Activated B cell treated with CpG ODN at 0.5 μM for 24 hours (primary cell): ENCODE measurements around the gene ISL1. TPM values are rescaled to one million over a fixed set of nuclear protein-coding genes. Genes with fewer than 3 reads are reported as not detected.

Experiments
- ATAC-seq: fragments of 200-7000 bp; cut with Tn5 transposase; one replicate; pipeline ENCODE4 v1.10.0; 2021; ENCODE audit warnings: low read depth, mild to moderate bottlenecking, moderate library complexity
- CTCF ChIA-PET: fragments of 350-600 bp; sonication (Branson Sonifier 250); formaldehyde crosslinking; loops from one replicate; lab custom pipeline; 2021; ENCODE audit warnings: antibody characterized with exemption; lab: Charles Lee
- POLR2A ChIA-PET: fragments of 350-600 bp; sonication (Branson Sonifier 250); formaldehyde crosslinking; loops from one replicate; lab custom pipeline; 2021; ENCODE audit warnings: antibody characterized with exemption; lab: Charles Lee
- DNase-seq: peaks from one replicate; pipeline ENCODE4 v3.0.0; 2022
- H3K27ac Mint-ChIP-seq: one replicate; pipeline ENCODE4 v1.8.0; 2020; ENCODE audit warnings: mixed read lengths
- H3K27me3 Mint-ChIP-seq: one replicate; pipeline ENCODE4 v1.8.0; 2021; ENCODE audit warnings: mixed read lengths
- H3K36me3 Mint-ChIP-seq: one replicate; pipeline ENCODE4 v1.8.0; 2021; ENCODE audit warnings: low read depth, mixed read lengths
- H3K4me1 Mint-ChIP-seq: one replicate; pipeline ENCODE4 v1.8.0; 2021; ENCODE audit warnings: mixed read lengths
- H3K4me3 Mint-ChIP-seq: one replicate; pipeline ENCODE4 v1.8.0; 2020; ENCODE audit warnings: mild to moderate bottlenecking, mixed read lengths
- H3K9me3 Mint-ChIP-seq: one replicate; pipeline ENCODE4 v1.8.0; 2020; ENCODE audit warnings: mixed read lengths
- intact Hi-C: fragments of 100-400 bp; cut with micrococcal nuclease; formaldehyde crosslinking; loops from one replicate; pipeline ENCODE4 v1.15.1; 2024
- total RNA-seq: library from RNA; stranded (reverse); gene quantifications from 2 replicates; pipeline ENCODE4 v1.2.3, GENCODE V29; 2022
- TF ChIP-seq, protein P1 (sequence below): fragments of 200-600 bp; IDR thresholded peaks from one replicate; pipeline ENCODE4 v1.8.0; 2022; ENCODE audit warnings: antibody characterized with exemption, mild to moderate bottlenecking

Gene ISL1
- not detected in 2 replicates for total RNA-seq

DNA sequence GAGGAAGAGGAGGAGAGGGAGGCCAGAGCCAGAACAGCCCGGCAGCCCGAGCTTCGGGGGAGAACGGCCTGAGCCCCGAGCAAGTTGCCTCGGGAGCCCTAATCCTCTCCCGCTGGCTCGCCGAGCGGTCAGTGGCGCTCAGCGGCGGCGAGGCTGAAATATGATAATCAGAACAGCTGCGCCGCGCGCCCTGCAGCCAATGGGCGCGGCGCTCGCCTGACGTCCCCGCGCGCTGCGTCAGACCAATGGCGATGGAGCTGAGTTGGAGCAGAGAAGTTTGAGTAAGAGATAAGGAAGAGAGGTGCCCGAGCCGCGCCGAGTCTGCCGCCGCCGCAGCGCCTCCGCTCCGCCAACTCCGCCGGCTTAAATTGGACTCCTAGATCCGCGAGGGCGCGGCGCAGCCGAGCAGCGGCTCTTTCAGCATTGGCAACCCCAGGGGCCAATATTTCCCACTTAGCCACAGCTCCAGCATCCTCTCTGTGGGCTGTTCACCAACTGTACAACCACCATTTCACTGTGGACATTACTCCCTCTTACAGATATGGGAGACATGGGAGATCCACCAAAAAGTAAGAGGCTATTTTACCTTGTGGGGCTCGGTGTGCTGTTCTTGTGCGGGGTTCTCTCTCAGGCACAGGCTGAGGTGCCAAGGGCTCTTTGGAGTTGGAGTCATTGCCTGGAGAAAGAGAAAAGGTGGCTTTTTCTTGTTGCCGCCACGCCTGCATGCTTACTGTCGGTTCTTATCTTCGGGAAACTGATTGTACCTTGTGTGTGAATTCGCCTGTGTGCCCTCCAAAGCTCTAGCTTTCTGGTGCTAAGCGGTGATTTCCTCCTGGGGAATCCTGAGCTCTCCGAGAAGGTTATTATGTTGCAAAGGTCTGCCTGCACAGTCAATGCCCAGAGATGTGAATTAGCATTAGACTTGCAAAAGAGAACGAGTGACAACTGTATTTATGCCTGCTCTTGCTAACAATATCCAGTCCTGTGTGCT lies at the start of gene ISL1:
ISL1 (plus strand) TSS at position 318 of the 991 bp plus-strand sequence; CDS start at position 542, 224 bp downstream.
- Mint-ChIP-seq H3K27me3 (peaks cover 82% of the 10 kb centered on the region), H3K36me3 (no peaks in the 10 kb centered on the region), H3K27ac (no peak within 1 kb of the TSS), H3K4me3 (no peak within 1 kb of the TSS), H3K9me3 (no peaks in the 10 kb centered on the region), H3K4me1 (no peaks in the 10 kb centered on the region)
- ATAC-seq, result no peak
- TF ChIP-seq, protein P1, sequence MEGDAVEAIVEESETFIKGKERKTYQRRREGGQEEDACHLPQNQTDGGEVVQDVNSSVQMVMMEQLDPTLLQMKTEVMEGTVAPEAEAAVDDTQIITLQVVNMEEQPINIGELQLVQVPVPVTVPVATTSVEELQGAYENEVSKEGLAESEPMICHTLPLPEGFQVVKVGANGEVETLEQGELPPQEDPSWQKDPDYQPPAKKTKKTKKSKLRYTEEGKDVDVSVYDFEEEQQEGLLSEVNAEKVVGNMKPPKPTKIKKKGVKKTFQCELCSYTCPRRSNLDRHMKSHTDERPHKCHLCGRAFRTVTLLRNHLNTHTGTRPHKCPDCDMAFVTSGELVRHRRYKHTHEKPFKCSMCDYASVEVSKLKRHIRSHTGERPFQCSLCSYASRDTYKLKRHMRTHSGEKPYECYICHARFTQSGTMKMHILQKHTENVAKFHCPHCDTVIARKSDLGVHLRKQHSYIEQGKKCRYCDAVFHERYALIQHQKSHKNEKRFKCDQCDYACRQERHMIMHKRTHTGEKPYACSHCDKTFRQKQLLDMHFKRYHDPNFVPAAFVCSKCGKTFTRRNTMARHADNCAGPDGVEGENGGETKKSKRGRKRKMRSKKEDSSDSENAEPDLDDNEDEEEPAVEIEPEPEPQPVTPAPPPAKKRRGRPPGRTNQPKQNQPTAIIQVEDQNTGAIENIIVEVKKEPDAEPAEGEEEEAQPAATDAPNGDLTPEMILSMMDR, result no peak
- POLR2A ChIA-PET, result no interaction called here
- CTCF ChIA-PET, result no interaction called here
- no peak for DNase-seq
- intact Hi-C loops, result loop anchor here (5.0 to 10.0 kb wide), 2 partner anchors 419 to 1274 kb away; no protein-coding TSS in a partner anchor

DNA sequence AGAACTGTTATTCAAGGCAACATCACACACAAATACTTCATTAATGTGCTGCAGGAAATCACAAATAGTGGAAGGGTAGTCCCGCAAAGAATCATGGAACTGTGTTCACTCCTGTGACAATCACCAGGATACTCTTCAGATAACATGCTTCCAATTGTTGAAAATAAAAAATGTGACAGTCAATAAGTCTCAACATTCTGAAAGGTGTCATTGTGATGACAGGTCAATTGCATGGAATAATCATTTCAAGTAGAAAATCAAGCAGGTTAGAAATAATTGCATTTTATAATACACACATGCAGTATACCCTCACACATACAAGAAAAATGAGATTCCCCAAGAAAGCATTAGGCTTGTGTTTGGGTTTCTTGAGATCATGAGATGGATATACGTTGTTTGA lies 46.4 kb upstream of the ISL1 start:
- H3K9me3 Mint-ChIP-seq, result no peaks in the 10 kb centered on the region
- no peaks in the 10 kb centered on the region for H3K27me3 Mint-ChIP-seq
- H3K27ac Mint-ChIP-seq, result no peak overlapping the region
- ATAC-seq (no peak), DNase-seq (no peak)
- H3K36me3 Mint-ChIP-seq, result no peaks in the 10 kb centered on the region
- no peak overlapping the region for H3K4me3 Mint-ChIP-seq
- H3K4me1 Mint-ChIP-seq, result no peaks in the 10 kb centered on the region
- TF ChIP-seq, protein P1, result no peak
- CTCF ChIA-PET, result no interaction called here
- POLR2A ChIA-PET, result no interaction called here
- intact Hi-C loops, result no loop called here

DNA sequence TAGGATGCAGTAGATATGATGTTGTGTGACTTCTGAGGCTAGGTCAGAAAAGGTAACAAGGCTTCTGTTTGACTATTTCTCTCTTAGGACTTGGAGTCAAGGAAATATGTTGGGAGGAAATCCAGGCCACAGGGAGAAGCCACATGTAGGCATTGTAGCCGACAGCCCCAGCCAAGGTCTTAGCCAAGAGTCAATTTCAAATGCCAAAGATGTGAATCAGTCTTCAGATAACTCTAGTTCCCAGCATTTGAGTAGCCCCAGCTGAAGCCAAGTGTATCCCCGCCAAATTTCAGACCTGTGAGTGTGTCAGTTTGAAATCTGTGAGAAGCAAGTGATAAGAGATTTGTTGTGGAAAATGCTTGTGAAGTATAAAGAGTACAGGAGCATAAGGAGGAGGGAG lies 38.1 kb upstream of the ISL1 start:
- Mint-ChIP-seq H3K4me3 (no peak overlapping the region), H3K27me3 (no peaks in the 10 kb centered on the region), H3K4me1 (no peaks in the 10 kb centered on the region), H3K36me3 (no peaks in the 10 kb centered on the region), H3K27ac (no peak overlapping the region), H3K9me3 (peaks cover 4% of the 10 kb centered on the region)
- no peak for DNase-seq
- TF ChIP-seq, protein P1, result no peak
- intact Hi-C loops, result no loop called here
- CTCF ChIA-PET, result no interaction called here
- no peak for ATAC-seq
- POLR2A ChIA-PET, result no interaction called here

DNA sequence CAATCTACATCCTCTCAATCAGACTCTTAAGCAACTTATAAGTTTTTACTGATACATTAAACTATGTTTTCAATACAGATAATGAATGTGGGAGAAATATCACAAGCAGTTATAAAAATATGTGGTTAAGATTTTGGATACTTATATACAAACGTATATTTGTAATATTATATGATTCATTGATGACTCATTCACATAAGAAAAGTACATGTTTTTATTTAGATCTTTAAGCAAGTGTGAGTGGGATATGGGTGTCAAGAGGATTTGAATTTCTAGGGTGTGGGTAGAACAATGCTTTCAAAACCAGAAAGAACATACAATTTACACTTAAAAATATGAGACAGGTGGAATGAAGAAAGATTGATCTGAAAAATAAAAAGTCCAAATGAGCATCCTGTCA lies 36.1 kb upstream of the ISL1 start:
- no peak for DNase-seq
- Mint-ChIP-seq H3K4me3 (no peak overlapping the region), H3K27ac (no peak overlapping the region), H3K4me1 (no peaks in the 10 kb centered on the region), H3K27me3 (no peaks in the 10 kb centered on the region), H3K9me3 (peaks cover 4% of the 10 kb centered on the region), H3K36me3 (no peaks in the 10 kb centered on the region)
- CTCF ChIA-PET, result no interaction called here
- TF ChIP-seq, protein P1, result no peak
- intact Hi-C loops, result no loop called here
- no peak for ATAC-seq
- POLR2A ChIA-PET, result no interaction called here

DNA sequence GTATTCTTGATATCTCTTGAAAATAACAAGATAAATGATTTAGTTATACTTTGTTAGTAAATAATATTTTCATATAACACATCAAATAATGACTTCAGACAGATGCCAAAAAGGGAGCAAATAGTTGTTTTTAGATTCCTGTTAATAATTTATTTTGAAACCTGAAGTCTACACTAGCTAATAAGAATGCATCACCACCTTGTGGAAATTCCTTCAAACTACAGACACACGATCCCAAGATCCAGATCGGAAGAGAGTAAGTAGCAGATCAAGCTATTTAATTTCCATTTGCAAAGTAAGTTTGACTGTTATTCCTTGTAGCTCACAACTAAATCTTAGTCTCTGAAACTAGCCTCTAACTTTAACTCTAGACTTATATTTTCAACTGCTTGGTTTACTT lies 35.5 kb upstream of the ISL1 start:
- H3K27me3 Mint-ChIP-seq, result no peaks in the 10 kb centered on the region
- peaks cover 4% of the 10 kb centered on the region for H3K9me3 Mint-ChIP-seq
- ChIA-PET POLR2A (no interaction called here), CTCF (no interaction called here)
- TF ChIP-seq, protein P1, result no peak
- ATAC-seq (no peak), DNase-seq (no peak)
- H3K4me1 Mint-ChIP-seq, result no peaks in the 10 kb centered on the region
- H3K36me3 Mint-ChIP-seq, result no peaks in the 10 kb centered on the region
- intact Hi-C loops, result no loop called here
- no peak overlapping the region for H3K4me3 Mint-ChIP-seq
- no peak overlapping the region for H3K27ac Mint-ChIP-seq
